Hematopoietic multipotent progenitor cell treated with erythropoietin and hydrocortisone succinate and interleukin-3 and kit ligand, for 8 days (in vitro differentiated cells): ENCODE measurements around the gene AKR1D1.
"Not testable (repeated sequence)": the region's sequence is repeated elsewhere in the genome, so short reads cannot be mapped to it uniquely, and the experiment has no call there.

Experiments
- DNase-seq: peaks from one replicate; pipeline ENCODE4 v3.0.0-alpha.2; 2015

AKR1D1 gene, protein sequence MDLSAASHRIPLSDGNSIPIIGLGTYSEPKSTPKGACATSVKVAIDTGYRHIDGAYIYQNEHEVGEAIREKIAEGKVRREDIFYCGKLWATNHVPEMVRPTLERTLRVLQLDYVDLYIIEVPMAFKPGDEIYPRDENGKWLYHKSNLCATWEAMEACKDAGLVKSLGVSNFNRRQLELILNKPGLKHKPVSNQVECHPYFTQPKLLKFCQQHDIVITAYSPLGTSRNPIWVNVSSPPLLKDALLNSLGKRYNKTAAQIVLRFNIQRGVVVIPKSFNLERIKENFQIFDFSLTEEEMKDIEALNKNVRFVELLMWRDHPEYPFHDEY

GRCh38 chr7:138076196-138076595, at the start of gene AKR1D1:
Gene AKR1D1, plus strand, starts transcription at chr7:138076459. Its CDS starts 60 bp downstream, at chr7:138076519.
- DNase-seq, result no peak

- DNase-seq, result no peak
Measured at GRCh38 chr7:138027100-138027499, 49.2 kb upstream of the AKR1D1 start.

GRCh38 chr7:138029126-138029525, 47.1 kb upstream of the AKR1D1 start:
- no peak for DNase-seq

- no peak for DNase-seq
Measured at GRCh38 chr7:138029941-138030340, 46.3 kb upstream of the AKR1D1 start.

DNA sequence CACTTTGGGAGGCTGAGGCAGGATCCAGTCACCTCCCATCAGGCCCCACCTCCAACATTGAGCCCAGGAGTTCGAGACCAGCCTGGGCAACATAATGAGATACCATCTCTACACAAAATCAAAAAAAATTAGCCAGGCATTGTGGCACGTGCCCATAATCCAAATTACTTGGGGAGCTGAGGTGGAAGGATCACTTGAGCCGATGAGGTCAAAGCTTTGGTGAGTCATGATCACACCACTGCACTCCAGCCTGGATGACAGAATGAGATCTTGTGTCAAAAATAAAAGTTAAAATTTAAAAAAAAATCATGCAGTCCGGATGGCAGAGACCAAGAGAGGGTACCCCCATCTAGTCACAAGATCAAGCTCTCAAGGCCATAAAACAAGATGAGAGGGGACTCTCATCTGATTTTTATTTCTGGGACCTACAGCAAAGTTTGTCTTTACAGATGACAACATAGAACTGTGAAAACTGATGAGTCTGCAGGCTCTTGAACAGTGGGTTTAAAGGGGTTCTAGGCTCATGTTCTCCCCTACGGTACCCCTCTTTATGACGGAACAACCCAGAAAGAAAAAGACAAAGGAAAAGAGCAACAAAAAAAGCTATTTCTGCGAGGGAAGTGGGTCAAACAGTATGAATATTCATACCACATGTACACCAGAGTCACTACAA, 45.4 kb upstream of the AKR1D1 start:
- DNase-seq, result no peak

DNA sequence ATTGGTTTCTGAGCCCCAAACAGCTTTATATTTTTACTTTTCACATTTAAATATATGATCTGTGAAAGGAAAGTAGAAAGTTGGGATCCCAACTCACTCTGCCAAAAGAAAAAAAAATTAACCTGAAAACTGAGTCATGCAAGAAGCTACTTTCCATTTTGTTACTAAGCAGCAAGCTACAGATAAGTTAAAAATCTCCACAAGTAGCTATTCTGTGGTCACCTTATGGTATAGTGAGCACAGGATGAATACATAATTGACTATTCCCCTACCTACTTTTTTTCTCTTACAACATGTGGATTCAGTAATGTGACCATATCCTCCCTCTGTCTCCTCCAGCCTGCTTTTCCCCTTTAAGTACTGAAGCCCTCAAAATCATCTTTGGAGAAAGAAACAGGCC, 44.1 kb upstream of the AKR1D1 start:
- no peak for DNase-seq

DNA sequence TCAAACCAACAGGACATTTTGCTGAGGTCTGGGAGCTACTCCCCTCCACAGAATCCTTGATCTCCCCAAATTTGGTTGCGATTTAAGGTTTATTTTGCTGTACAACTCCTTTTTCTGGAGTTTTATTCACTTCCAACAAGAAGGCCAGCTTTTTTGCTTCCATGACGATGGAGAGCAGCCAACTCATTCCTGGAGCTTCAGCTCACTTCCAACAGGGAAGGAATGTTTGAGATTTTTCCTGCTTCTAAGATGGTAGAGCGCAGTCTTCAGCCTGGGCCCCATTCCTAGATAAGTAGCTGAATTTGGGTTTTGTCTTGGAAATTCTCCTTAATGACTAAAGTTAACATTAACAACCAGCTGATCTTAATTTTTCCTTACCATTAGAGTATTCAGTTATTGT, 43.5 kb upstream of the AKR1D1 start:
- no peak for DNase-seq

DNA sequence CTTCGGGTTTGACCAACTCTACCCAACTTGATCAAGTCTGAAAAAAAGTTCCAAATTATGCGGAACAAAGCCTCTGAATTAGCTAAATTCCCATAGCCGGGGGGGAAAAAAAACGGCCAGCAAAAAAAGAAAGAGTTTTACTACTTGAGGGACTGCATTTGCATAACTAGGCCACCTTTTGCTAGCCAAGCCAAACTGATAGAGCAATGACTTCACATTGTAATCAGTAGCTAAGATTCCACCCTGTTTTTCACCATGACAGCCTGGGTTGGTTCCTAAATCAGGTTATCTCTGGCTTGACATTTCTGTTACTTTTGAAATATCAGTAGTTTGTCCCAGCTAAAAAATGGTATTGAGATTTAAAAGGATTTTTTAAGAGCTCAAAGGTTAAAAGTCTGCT, 43.0 kb upstream of the AKR1D1 start:
- no peak for DNase-seq

DNA sequence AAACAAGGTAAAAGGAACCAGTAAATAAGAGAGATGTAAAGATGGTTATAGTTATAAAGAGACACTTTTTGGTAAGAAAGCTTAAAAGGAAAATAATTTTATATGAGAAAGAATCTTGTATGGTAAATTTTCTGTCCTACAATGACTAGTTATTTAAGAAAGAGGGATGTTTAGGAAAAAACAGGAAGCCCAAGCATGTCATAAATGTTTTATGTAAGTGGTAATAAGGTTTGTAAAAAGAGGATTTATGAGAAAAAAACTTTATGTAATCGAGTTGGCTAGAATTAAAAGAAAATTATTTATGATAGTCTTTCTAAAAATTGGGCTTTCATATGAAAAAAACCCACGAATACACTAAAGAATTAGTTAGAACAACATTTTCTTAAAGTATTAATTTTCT, 40.1 kb upstream of the AKR1D1 start:
- no peak for DNase-seq

DNA sequence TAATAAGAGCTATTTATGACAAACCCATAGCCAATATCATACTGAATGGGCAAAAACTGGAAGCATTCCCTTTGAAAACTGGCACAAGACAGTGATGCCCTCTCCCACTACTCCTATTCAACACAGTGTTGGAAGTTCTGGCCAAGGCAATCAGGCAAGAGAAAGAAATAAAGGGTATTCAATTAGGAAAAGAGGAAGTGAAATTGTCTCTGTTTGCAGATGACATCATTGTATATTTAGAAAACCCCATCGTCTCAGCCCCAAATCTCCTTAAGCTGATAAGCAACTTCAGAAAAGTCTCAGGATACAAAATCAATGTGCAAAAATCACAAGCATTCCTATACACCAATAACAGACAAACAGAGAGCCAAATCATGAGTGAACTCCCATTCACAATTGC, 36.2 kb upstream of the AKR1D1 start:
- DNase-seq, result not testable (repeated sequence)

DNA sequence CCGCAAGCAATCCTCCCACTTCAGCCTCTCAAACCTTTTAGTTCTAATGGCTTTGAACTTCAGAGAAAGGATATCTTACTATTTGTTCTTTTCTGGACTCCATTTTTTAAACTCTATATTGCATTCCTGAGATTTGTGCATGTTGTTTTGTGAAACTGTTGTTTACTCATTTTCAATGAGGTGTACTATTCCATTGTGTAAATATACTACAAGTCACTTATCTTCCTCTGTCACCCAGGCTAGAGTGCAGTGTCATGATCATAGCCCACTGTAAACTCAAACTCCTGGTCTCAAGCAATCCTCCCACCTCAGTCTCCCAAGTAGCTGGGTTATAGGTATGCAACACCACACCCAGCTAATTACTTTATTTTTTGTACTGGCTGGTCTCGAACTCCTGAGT, 31.4 kb upstream of the AKR1D1 start:
- no peak for DNase-seq

- DNase-seq, result no peak
Measured at GRCh38 chr7:138047907-138048306, 28.4 kb upstream of the AKR1D1 start.

GRCh38 chr7:138049505-138050116, 26.6 kb upstream of the AKR1D1 start:
- no peak for DNase-seq

DNA sequence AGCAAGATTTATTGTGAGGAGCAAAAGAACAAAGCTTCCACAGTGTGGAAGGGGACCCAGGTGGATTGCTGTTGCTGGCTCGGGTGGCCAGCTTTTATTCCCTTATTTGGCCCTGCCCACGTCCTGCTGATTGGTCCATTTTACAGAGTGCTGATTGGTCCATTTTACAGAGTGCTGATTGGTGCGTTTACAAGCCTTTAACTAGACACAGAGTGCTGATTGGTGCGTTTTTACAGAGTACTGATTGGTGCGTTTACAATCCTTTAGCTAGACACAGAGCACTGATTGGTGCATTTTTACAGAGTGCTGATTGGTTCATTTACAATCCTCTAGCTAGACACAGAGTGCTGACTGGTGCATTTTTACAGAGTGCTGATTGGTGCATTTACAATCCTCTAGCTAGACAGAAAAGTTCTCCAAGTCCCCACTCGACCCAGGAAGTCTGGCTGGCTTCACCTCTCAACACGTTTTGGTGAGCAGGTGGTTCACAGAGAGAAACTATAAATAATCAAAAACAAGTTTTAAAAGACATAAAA, 24.5 kb upstream of the AKR1D1 start:
- not testable (repeated sequence) for DNase-seq

GRCh38 chr7:138052696-138053095, 23.6 kb upstream of the AKR1D1 start:
- no peak for DNase-seq

DNA sequence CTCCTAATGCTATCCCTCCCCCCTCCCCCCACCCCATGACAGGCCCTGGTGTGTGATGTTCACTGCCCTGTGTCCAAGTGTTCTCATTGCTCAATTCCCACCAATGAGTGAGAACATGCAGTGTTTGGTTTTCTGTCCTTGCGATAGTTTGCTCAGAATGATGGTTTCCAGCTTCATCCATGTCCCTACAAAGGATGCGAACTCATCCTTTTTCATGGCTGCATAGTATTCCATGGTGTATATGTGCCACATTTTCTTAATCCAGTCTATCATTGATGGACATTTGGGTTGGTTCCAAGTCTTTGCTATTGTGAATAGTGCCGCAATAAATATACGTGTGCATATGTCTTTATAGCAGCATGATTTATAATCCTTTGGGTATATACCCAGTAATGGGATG, 20.6 kb upstream of the AKR1D1 start:
- not testable (repeated sequence) for DNase-seq

GRCh38 chr7:138063400-138063799, 12.9 kb upstream of the AKR1D1 start:
- no peak for DNase-seq

DNA sequence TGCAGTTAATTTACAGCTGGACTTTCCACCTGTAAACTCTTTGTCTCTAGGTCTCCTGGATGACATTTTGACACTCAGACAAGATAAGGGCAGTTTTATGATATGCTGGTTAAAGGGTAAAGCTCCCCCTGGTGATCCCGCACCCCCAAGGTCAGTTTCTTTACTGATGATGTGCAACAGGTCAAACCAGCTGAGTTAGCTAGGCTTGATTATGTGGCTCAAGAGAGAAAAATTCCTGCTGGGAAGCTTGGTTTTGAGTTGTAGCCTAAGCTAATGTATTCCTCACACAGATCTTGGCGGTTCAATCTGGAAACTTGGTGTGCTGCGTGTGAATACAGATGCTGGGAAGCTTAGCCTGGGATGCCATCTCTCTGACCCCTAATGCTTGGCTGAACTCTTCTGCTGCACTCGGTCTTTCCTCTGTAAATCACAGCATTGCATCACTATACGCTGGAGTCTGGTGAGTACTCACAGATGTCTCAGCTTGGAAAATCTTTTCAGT, 11.4 kb upstream of the AKR1D1 start:
- no peak for DNase-seq

- no peak for DNase-seq
Measured at GRCh38 chr7:138065827-138066226, 10.4 kb upstream of the AKR1D1 start.

DNA sequence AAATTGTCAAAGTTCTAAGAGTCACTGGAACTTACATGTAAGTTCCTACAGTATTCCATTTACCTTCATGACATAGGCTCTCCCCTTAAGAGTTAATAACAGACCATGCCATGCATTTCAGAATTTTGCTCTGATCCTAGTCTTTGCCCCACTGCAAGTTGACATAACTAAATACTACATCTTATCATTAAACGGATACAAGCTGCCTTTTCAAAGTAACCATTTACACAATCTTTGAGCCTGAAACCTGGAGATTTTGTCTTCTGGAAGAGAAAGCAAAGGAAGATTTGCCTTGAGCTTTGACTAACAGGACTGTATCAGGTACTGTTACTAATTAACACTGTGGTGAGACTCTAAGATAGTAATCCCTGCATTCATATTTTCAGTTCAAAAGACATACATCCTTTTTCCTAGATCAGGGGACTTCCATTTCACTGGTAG, 9.3 kb upstream of the AKR1D1 start:
- DNase-seq, result no peak

GRCh38 chr7:138067774-138068173, 8.5 kb upstream of the AKR1D1 start:
- no peak for DNase-seq

- DNase-seq, result no peak
Measured at GRCh38 chr7:138070908-138071307, 5.4 kb upstream of the AKR1D1 start.

DNA sequence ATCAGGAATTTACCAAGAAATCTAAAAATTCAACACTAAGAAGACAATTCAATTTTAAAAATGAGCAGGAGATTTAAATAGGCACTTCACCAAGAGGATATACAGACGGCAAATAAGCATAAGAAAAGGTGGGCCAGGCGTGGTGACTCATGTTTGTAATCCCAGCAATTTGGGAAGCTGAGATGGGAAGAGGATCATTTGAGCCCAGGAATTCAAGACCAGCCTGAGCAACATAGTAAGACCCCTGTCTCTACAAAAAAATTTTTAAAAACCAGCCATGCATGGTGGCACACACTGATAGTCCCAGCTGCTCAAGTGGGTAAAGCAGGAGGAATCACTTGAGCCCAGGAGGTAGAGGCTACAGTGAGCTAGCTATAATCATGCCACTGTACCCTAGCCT, 3.5 kb upstream of the AKR1D1 start:
- DNase-seq, result no peak

DNA sequence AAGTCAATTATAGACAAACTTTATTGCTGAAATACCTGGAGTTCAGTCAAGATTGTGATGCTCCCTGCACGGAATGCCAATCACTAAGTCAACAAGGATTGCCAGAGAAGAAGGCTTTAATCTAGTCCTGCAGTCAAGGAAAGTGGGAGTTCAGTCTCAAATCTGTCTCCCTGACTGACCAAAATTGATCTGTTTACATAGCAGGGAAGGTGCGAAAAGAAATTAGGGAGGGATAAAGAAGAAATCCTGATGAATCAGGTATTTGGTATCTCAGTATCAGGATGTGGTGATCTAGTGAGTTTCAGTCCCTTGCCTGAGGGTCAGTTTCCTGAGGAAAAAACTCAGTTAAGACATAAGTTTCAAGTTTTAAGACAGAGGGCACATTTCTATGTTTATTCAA, 2.1 kb upstream of the AKR1D1 start:
- no peak for DNase-seq
